ENCODE measurements around the gene XPO4. TPM values are rescaled to one million over a fixed set of nuclear protein-coding genes. Genes with fewer than 3 reads are reported as not detected.
"Not testable (repeated sequence)": the region's sequence is repeated elsewhere in the genome, so short reads cannot be mapped to it uniquely, and the experiment has no call there.

The XPO4 gene
- total and polyA plus RNA-seq, 2 of the 8 experiments (the other 6 are each of a cell fraction or from before 2014, with no cell fraction given) = 11.9 to 33.3 TPM

GRCh38 chr13:20743830-20744404 lies 158.6 kb downstream of the XPO4 start:
- H4K5ac ChIP-seq (ENCODE audit: insufficient read length, low read depth, low read length); H3K4me1 ChIP-seq (replicated peaks in 1 of 4; ENCODE audit: control insufficient read depth in 3 of 4, insufficient read depth in 4 of 4, low read length in 3 of 4); H3K27me3 ChIP-seq (replicated peaks in 1 of 4; ENCODE audit: control insufficient read depth in 3 of 4, extremely low read depth in 1 of 4, insufficient read depth in 3 of 4, low read length in 3 of 4); H2BK12ac ChIP-seq (ENCODE audit: low read depth, low read length); H4K8ac ChIP-seq (ENCODE audit: extremely low read depth, insufficient read depth, low read length); H3K18ac ChIP-seq (ENCODE audit: extremely low read depth, low read length); H3K4me2 ChIP-seq (ENCODE audit: insufficient read depth in 1 of 2, low read depth in 2 of 2, low read length in 2 of 2); H3K27ac ChIP-seq (ENCODE audit: low read depth, low read length); H3K9ac ChIP-seq (replicated peaks in 1 of 4; ENCODE audit: extremely low read depth in 1 of 4, low read depth in 3 of 4, low read length in 3 of 4); H4K91ac ChIP-seq (replicated peaks; ENCODE audit: insufficient read length, low read length); H2AFZ ChIP-seq (ENCODE audit: low read length); H3K79me2 ChIP-seq (ENCODE audit: control insufficient read depth in 1 of 2, insufficient read depth in 2 of 2, low read length in 2 of 2); H2BK120ac ChIP-seq (replicated peaks; ENCODE audit: low read depth, low read length); H2BK5ac ChIP-seq (ENCODE audit: low read depth, low read length); H3K14ac ChIP-seq (ENCODE audit: insufficient read length); H2BK15ac ChIP-seq (ENCODE audit: low read length); DNase-seq (ENCODE audit: low read depth in 1 of 2, low spot score in 2 of 2); H2BK20ac ChIP-seq (ENCODE audit: low read length); H3K4me3 ChIP-seq (ENCODE audit: extremely low read depth in 1 of 4, insufficient read depth in 2 of 4, low read depth in 3 of 4, low read length in 4 of 4); H3K56ac ChIP-seq (replicated peaks; ENCODE audit: insufficient read length, low read depth, low read length); H3K36me3 ChIP-seq (ENCODE audit: control insufficient read depth in 2 of 4, insufficient read depth in 4 of 4, low read length in 3 of 4); H3K23ac ChIP-seq (ENCODE audit: insufficient read length); H4K20me1 ChIP-seq (replicated peaks in 1 of 2; ENCODE audit: control insufficient read depth in 1 of 2, insufficient read depth in 2 of 2, low read length in 2 of 2); FAIRE-seq; H3K4ac ChIP-seq (replicated peaks; ENCODE audit: insufficient read length, low read depth, low read length); H3K79me1 ChIP-seq (ENCODE audit: low read depth, low read length); H3K23me2 ChIP-seq (ENCODE audit: low read depth, low read length); H2AK5ac ChIP-seq (ENCODE audit: low read depth, low read length); POLR2A ChIA-PET (ENCODE audit: partially characterized antibody): not testable (repeated sequence)
- H3K9me3 ChIP-seq (ENCODE audit: insufficient read depth in 2 of 2, low read depth in 1 of 2, low read length in 1 of 2) = peaks cover 5 to 14% of the 10 kb centered on the region in 2 experiments; a peak in 1 of 4 replicates
- CTCF ChIA-PET (ENCODE audit: partially characterized antibody) = interaction anchor here (0.9 kb wide), 1 partner anchor 22 kb away, joined by 3 read pairs; no protein-coding TSS in a partner anchor
- WGBS, 2 experiments (ENCODE audit: extremely low coverage in 1 of 2, insufficient coverage in 1 of 2, insufficient read length in 1 of 2, insufficient replicate concordance in 2 of 2, low coverage in 1 of 2, low lambda C conversion rate in 2 of 2, missing lambda C conversion rate in 1 of 2) = 94% methylated on average over 4 of the region's 4 CpGs; no CpG with 5 or more reads in 1 of the 2 experiments
